MCF 10A (cell line): Measurements from ENCODE around the gene ATP6V1B1. TPM values are rescaled to one million over a fixed set of nuclear protein-coding genes. Genes with fewer than 3 reads are reported as not detected.

Source experiments
- BruUV-seq: library from RNA; stranded (reverse); fragments of 400-500 nt; replicated peaks from 2 replicates; lab custom pipeline; 2021; lab: Mats Ljungman, UMichigan
- CTCF ChIA-PET: fragments of 300-600 bp; sonication (Branson Sonifier 250); formaldehyde crosslinking; extraction: SDS; loops from one replicate; lab custom pipeline; 2021; ENCODE audit warnings: antibody characterized with exemption, inconsistent platforms; lab: Yijun Ruan, JAX
- POLR2A ChIA-PET: fragments of 300-600, 350-650 bp; sonication (Branson Sonifier 250); formaldehyde crosslinking; extraction: SDS; loops from one replicate; lab custom pipeline; 2020; ENCODE audit warnings: antibody characterized with exemption, inconsistent platforms; lab: Yijun Ruan, JAX
- DNase-seq: peaks from one replicate; pipeline ENCODE4 v3.0.0-alpha.2; 2018; ENCODE audit not compliant: unreplicated experiment
- H3K27ac Mint-ChIP-seq: one replicate; pipeline ENCODE4 v1.8.0; 2022; ENCODE audit warnings: mild to moderate bottlenecking, low read depth, mixed read lengths; ENCODE audit not compliant: unreplicated experiment
- H3K27me3 Mint-ChIP-seq: one replicate; pipeline ENCODE4 v1.8.0; 2022; ENCODE audit warnings: mixed read lengths; ENCODE audit not compliant: insufficient read depth, unreplicated experiment
- H3K36me3 Mint-ChIP-seq: one replicate; pipeline ENCODE4 v1.8.0; 2022; ENCODE audit warnings: mild to moderate bottlenecking, moderate library complexity, mixed read lengths; ENCODE audit not compliant: insufficient read depth, unreplicated experiment
- H3K4me1 Mint-ChIP-seq: one replicate; pipeline ENCODE4 v1.8.0; 2022; ENCODE audit warnings: mixed read lengths; ENCODE audit not compliant: insufficient read depth, unreplicated experiment
- H3K4me3 Mint-ChIP-seq: one replicate; pipeline ENCODE4 v1.8.0; 2022; ENCODE audit warnings: mild to moderate bottlenecking, moderate library complexity, mixed read lengths; ENCODE audit not compliant: unreplicated experiment
- H3K9me3 Mint-ChIP-seq: one replicate; pipeline ENCODE4 v1.8.0; 2022; ENCODE audit warnings: mixed read lengths; ENCODE audit not compliant: unreplicated experiment
- intact Hi-C: fragments of 100-400 bp; cut with micrococcal nuclease; formaldehyde crosslinking; loops from 2 replicates; pipeline ENCODE4 v1.14.1; 2022
- total RNA-seq: library from RNA; stranded (reverse); gene quantifications from 2 replicates; pipeline ENCODE4 v1.2.3, GENCODE V29; 2022
- TF ChIP-seq, protein P1 (sequence below): fragments of 200-600 bp; IDR thresholded peaks from one replicate; pipeline ENCODE4 v1.8.0; 2022; ENCODE audit warnings: antibody characterized with exemption, mild to moderate bottlenecking; ENCODE audit not compliant: unreplicated experiment

The ATP6V1B1 gene
- total RNA-seq, 1 experiment from 2014 or later, result not detected

GRCh38 chr2:70903641-70904340 is 31.9 kb upstream of the ATP6V1B1 start:
- intact Hi-C loops, result no loop called here
- Mint-ChIP-seq H3K4me1 (peaks cover 6% of the 10 kb centered on the region), H3K9me3 (no peaks in the 10 kb centered on the region), H3K27ac (no peak overlapping the region), H3K4me3 (no peak overlapping the region), H3K27me3 (peaks cover 60% of the 10 kb centered on the region), H3K36me3 (no peaks in the 10 kb centered on the region)
- DNase-seq, result no peak
- no TSS peak for BruUV-seq
- TF ChIP-seq, protein P1, sequence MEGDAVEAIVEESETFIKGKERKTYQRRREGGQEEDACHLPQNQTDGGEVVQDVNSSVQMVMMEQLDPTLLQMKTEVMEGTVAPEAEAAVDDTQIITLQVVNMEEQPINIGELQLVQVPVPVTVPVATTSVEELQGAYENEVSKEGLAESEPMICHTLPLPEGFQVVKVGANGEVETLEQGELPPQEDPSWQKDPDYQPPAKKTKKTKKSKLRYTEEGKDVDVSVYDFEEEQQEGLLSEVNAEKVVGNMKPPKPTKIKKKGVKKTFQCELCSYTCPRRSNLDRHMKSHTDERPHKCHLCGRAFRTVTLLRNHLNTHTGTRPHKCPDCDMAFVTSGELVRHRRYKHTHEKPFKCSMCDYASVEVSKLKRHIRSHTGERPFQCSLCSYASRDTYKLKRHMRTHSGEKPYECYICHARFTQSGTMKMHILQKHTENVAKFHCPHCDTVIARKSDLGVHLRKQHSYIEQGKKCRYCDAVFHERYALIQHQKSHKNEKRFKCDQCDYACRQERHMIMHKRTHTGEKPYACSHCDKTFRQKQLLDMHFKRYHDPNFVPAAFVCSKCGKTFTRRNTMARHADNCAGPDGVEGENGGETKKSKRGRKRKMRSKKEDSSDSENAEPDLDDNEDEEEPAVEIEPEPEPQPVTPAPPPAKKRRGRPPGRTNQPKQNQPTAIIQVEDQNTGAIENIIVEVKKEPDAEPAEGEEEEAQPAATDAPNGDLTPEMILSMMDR, result no peak
- CTCF ChIA-PET, result interaction anchor here (0.6 kb wide), 1 partner anchor 641 kb away, joined by 3 read pairs; no protein-coding TSS in a partner anchor
- POLR2A ChIA-PET, result no interaction called here

DNA sequence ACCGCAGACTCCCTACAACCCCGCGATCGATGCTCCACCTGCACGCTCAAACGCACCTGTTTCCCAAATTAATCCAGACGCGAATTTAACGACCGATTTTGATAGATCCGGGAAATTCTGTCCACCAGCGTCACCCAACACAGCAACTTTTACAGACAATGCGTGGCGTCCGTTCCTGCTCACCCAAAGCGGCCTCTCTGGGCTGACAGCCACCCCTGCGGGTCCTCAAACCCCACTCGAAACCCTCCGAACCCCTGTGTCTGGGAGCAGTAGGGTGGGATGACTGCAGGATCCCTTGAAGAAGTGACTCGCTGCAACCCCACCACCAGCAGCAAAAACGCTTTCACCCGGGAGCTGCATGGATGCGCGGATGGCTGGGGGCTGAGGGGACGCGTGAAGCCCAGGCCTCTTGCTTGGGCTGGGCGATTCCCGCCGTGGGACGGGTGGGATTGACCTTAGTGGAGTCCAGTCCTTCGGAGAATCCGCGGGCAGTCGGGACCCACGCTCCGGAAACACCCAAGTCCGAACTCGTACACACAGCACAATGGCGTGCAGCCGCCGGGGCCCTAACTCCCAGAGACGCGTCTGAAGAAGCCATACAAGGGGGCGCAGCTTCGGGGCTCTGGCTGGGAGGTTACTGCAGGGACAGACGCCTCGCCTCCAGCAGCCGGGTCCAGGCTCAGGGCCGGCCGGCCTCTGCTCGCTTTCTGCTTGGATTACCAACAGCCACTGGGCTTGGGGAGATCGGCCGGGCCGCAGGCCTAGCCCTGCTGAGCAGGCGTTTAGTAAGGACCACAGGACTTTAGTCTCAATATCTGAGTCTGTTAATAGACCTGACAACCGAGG is 31.1 kb upstream of the ATP6V1B1 start:
- no peaks in the 10 kb centered on the region for H3K36me3 Mint-ChIP-seq
- intact Hi-C loops, result no loop called here
- no peak overlapping the region for H3K27ac Mint-ChIP-seq
- TF ChIP-seq, protein P1, result no peak
- DNase-seq, result no peak
- no peaks in the 10 kb centered on the region for H3K9me3 Mint-ChIP-seq
- BruUV-seq, result no TSS peak
- H3K4me3 Mint-ChIP-seq, result no peak overlapping the region
- ChIA-PET POLR2A (no interaction called here), CTCF (no interaction called here)
- peaks cover 6% of the 10 kb centered on the region for H3K4me1 Mint-ChIP-seq
- H3K27me3 Mint-ChIP-seq, result peaks cover 58% of the 10 kb centered on the region

DNA sequence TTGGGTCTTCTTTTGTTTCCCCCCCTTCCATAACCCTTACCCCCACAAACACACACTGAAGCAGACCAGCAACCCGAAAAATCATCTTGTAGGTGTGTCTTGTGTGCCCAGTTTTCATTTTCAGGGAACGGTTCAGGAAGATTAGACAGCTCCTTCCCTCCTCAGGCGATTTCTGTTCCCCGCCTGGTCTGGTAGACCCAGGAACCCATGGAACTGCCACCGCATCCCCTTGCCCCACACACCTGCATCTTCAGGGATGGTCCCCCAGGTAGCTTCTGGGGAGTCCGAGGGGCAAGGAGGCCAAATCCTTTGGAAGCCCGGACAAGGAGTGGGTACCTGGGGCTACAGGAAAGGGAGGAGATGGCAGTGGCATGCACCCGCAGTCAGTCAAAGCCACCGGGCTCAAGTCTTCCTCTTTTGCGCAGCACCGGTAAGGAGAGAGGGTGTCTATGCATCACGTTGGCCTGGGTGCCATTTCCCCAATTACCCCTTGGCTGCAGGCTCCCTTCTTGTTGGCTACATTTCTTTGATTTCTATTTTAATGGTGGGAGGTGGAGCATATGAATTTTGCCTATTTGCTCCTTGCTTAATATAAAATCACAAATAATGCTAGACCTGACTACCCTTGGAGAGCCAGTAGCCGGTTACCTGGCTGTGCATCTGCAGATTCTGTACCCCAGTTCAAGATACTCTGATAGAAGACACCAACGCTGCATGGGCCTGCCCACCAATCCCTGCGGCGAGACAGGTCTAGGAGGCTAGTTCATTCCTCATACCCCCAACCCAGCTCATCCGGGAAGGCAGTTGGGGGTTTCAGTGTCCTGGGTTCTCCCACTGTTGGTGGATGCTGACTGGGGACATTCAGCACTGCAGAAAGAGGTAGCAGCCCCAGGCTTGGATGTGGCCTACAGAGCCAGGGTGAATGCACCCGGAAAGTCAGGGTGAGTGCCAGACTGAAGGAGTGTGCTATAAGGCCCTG is 30.0 kb upstream of the ATP6V1B1 start:
- H3K9me3 Mint-ChIP-seq, result no peaks in the 10 kb centered on the region
- H3K27ac Mint-ChIP-seq, result no peak overlapping the region
- DNase-seq, result no peak
- peaks cover 49% of the 10 kb centered on the region for H3K27me3 Mint-ChIP-seq
- intact Hi-C loops, result no loop called here
- CTCF ChIA-PET, result interaction anchor here (0.7 kb wide), 1 partner anchor 64 kb away, joined by 3 read pairs; no protein-coding TSS in a partner anchor
- no peaks in the 10 kb centered on the region for H3K4me1 Mint-ChIP-seq
- POLR2A ChIA-PET, result no interaction called here
- H3K36me3 Mint-ChIP-seq, result no peaks in the 10 kb centered on the region
- no TSS peak for BruUV-seq
- TF ChIP-seq, protein P1, result no peak
- no peak overlapping the region for H3K4me3 Mint-ChIP-seq
